SK-N-DZ (cell line): ENCODE data around the gene PID1.

Experiments used
- DNase-seq: peaks from one replicate; pipeline ENCODE4 v3.0.0-alpha.2; 2015; ENCODE audit warnings: low spot score

Gene PID1

GRCh38 chr2:229118927-229119326 is 152.2 kb downstream of the PID1 start:
- no peak for DNase-seq

- no peak for DNase-seq
Observed at GRCh38 chr2:229118336-229118735, 152.8 kb downstream of the PID1 start.

GRCh38 chr2:229111744-229112143 is 159.3 kb downstream of the PID1 start:
- no peak for DNase-seq

GRCh38 chr2:229109195-229109594 is 161.9 kb downstream of the PID1 start:
- no peak for DNase-seq

- DNase-seq: no peak
Observed at GRCh38 chr2:229107601-229108000, 163.5 kb downstream of the PID1 start.

GRCh38 chr2:229104974-229105387 is 166.1 kb downstream of the PID1 start:
- no peak for DNase-seq

- no peak for DNase-seq
Observed at GRCh38 chr2:229104025-229104424, 167.1 kb downstream of the PID1 start.

- DNase-seq: no peak
Observed at GRCh38 chr2:229101314-229101713, 169.8 kb downstream of the PID1 start.

GRCh38 chr2:229099231-229099630 is 171.9 kb downstream of the PID1 start:
- DNase-seq: no peak

GRCh38 chr2:229098801-229099200 is 172.3 kb downstream of the PID1 start:
- DNase-seq: no peak

GRCh38 chr2:229096409-229097066 is 174.5 kb downstream of the PID1 start:
- DNase-seq: no peak

- no peak for DNase-seq
Observed at GRCh38 chr2:229095472-229095871, 175.6 kb downstream of the PID1 start.

GRCh38 chr2:229090225-229090624 is 180.9 kb downstream of the PID1 start:
- no peak for DNase-seq

- DNase-seq: no peak
Observed at GRCh38 chr2:229089776-229090175, 181.3 kb downstream of the PID1 start.

GRCh38 chr2:229088966-229089700 is 182.0 kb downstream of the PID1 start:
- no peak for DNase-seq

GRCh38 chr2:229088517-229088913 is 182.6 kb downstream of the PID1 start:
- no peak for DNase-seq

GRCh38 chr2:229087843-229088516 is 183.1 kb downstream of the PID1 start:
- no peak for DNase-seq

- DNase-seq: no peak
Observed at GRCh38 chr2:229087267-229087666, 183.8 kb downstream of the PID1 start.

GRCh38 chr2:229085439-229085838 is 185.6 kb downstream of the PID1 start:
- no peak for DNase-seq

- DNase-seq: no peak
Observed at GRCh38 chr2:229084447-229084846, 186.6 kb downstream of the PID1 start.

GRCh38 chr2:229083606-229084340 is 187.3 kb downstream of the PID1 start:
- no peak for DNase-seq

- no peak for DNase-seq
Observed at GRCh38 chr2:229081411-229081810, 189.7 kb downstream of the PID1 start.
